ENCODE measurements around the gene GSG1.

The GSG1 gene

GRCh38 chr12:13099066-13099843 lies 4.2 kb downstream of the GSG1 start:
- H3K36me3 ChIP-seq: no peaks in the 10 kb centered on the region
- DNase-seq: no peak
- no peaks in the 10 kb centered on the region for H3K27me3 ChIP-seq
- no peaks in the 10 kb centered on the region for H3K9me3 ChIP-seq
- H3K4me3 ChIP-seq (ENCODE audit: low read depth, low read length): no peak overlapping the region
- TF ChIP-seq CTCF (IDR thresholded peaks at IDR 0.05; ENCODE audit: low read depth, low read length): no peak
- H3K4me1 ChIP-seq: peaks cover 8% of the 10 kb centered on the region

DNA sequence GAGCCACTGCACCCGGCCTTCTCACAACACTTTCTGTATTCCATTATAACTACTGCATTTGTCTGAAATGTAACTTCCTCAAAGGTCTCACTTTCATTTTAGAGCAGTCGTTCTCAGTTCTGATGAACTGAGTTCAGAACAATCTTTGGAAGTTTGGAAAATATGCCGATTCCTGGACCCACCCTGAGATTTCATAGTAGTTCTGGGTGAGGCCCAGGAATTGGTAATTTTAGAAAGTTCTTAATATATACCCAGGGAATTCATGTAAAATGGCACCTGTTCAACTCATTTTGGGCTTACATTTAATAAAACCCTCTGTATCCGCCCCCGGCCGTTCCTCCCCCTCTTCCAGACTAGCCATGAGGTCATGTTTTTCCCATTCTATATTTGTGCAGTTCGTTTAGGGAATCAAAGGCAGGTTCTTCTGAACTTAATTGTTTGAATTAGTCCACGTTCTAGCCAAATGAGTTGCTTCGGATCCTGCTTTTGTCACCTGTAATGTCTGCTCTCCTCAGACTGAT lies 5.9 kb downstream of the GSG1 start:
- peaks cover 8% of the 10 kb centered on the region for H3K4me1 ChIP-seq
- no peaks in the 10 kb centered on the region for H3K9me3 ChIP-seq
- H3K27me3 ChIP-seq: no peaks in the 10 kb centered on the region
- TF ChIP-seq CTCF (IDR thresholded peaks at IDR 0.05; ENCODE audit: low read depth, low read length): no peak
- no peak for DNase-seq
- H3K4me3 ChIP-seq (ENCODE audit: low read depth, low read length): peak overlapping the region; percentile 22
- H3K36me3 ChIP-seq: no peaks in the 10 kb centered on the region

- peaks cover 5% of the 10 kb centered on the region for H3K4me1 ChIP-seq
Observed at GRCh38 chr12:13095266-13095995, 8.0 kb downstream of the GSG1 start.

DNA sequence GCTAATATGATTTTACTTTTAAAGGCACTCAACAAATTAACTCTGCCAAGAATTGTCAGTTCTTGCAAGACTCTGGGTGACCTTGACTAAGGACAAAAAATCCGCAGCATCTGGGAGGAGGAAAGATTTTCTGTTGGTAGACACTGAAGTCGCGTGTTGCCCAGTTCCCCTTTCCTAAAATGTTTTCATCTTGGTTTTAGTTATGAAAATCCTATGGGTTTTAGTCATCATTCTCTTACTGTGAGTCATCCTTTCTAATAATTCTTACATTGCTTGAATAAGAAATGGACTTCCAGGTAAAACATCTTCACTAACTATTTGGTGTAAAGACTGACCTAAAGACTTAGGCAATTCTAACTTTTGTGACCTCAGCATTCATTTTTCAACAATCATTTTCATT lies 9.1 kb downstream of the GSG1 start:
- TF ChIP-seq CTCF (IDR thresholded peaks at IDR 0.05; ENCODE audit: low read depth, low read length): no peak
- no peaks in the 10 kb centered on the region for H3K9me3 ChIP-seq
- no peak for DNase-seq
- H3K4me3 ChIP-seq (ENCODE audit: low read depth, low read length): no peak overlapping the region
- H3K27me3 ChIP-seq: no peaks in the 10 kb centered on the region
- no peaks in the 10 kb centered on the region for H3K36me3 ChIP-seq
- H3K4me1 ChIP-seq: no peaks in the 10 kb centered on the region

More at GRCh38 chr12:13095266-13095995, 8.0 kb downstream of the GSG1 start:
- no peak for TF ChIP-seq CTCF (IDR thresholded peaks at IDR 0.05; ENCODE audit: low read depth, low read length)
- DNase-seq: no peak
- Histone ChIP-seq H3K36me3 (no peaks in the 10 kb centered on the region), H3K4me3 (ENCODE audit: low read depth, low read length) (no peak overlapping the region), H3K9me3 (no peaks in the 10 kb centered on the region), H3K27me3 (no peaks in the 10 kb centered on the region)

GRCh38 chr12:13093848-13094220 lies 9.6 kb downstream of the GSG1 start:
- H3K9me3 ChIP-seq: no peaks in the 10 kb centered on the region
- TF ChIP-seq CTCF (IDR thresholded peaks at IDR 0.05; ENCODE audit: low read depth, low read length): no peak
- H3K36me3 ChIP-seq: no peaks in the 10 kb centered on the region
- no peaks in the 10 kb centered on the region for H3K27me3 ChIP-seq
- H3K4me1 ChIP-seq: no peaks in the 10 kb centered on the region
- H3K4me3 ChIP-seq (ENCODE audit: low read depth, low read length): no peak overlapping the region
- DNase-seq: no peak
